Prostate gland (tissue), 2 donors: ENCODE measurements around the gene MAGI3.

Experiments
- POLR2A ChIP-seq: fragments of 450-650 bp; IDR thresholded peaks from one replicate; pipeline ENCODE4 v1.6.1; 2016; ENCODE audit warnings: antibody characterized with exemption, mild to moderate bottlenecking
- TF ChIP-seq, protein P1 (sequence below), 4 experiments: fragments of 200-600 bp in 2 of 4; fragments of 450-650 bp in 2 of 4; sonication (generic) in 2 of 4; IDR thresholded peaks; 1 replicate in 3 of 4; 2 replicates in 1 of 4; pipeline ENCODE4 v1.5.1; 2016 to 2019; ENCODE audit warnings: antibody characterized with exemption in 4 of 4, mild to moderate bottlenecking in 2 of 4, moderate library complexity in 2 of 4

- TF ChIP-seq, protein P1, sequence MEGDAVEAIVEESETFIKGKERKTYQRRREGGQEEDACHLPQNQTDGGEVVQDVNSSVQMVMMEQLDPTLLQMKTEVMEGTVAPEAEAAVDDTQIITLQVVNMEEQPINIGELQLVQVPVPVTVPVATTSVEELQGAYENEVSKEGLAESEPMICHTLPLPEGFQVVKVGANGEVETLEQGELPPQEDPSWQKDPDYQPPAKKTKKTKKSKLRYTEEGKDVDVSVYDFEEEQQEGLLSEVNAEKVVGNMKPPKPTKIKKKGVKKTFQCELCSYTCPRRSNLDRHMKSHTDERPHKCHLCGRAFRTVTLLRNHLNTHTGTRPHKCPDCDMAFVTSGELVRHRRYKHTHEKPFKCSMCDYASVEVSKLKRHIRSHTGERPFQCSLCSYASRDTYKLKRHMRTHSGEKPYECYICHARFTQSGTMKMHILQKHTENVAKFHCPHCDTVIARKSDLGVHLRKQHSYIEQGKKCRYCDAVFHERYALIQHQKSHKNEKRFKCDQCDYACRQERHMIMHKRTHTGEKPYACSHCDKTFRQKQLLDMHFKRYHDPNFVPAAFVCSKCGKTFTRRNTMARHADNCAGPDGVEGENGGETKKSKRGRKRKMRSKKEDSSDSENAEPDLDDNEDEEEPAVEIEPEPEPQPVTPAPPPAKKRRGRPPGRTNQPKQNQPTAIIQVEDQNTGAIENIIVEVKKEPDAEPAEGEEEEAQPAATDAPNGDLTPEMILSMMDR (IDR thresholded peaks at IDR 0.05), result no peak
- TF ChIP-seq POLR2A, result no peak
Measured at GRCh38 chr1:113657126-113657525, 266.8 kb downstream of the MAGI3 start.
